ENCODE data around the gene KCNN3.

GRCh38 chr1:154844297-154844681 is 25.8 kb downstream of the KCNN3 start:
- TF ChIP-seq CTCF (IDR thresholded peaks at IDR 0.05): no peak
- no peak for TF ChIP-seq EZH2 (IDR thresholded peaks at IDR 0.05; ENCODE audit: borderline replicate concordance, insufficient read depth, low read depth, low read length, poor library complexity, severe bottlenecking)

All from B cell (primary cell).